ENCODE measurements around the gene POGZ.

The POGZ gene

GRCh38 chr1:151458802-151459330, 428 bp downstream of the POGZ start:
- TF ChIP-seq GATA3 (IDR thresholded peaks at IDR 0.05; ENCODE audit: low read depth, low read length) (no peak), GATA2 (IDR thresholded peaks at IDR 0.05; ENCODE audit: low read depth, low read length) (no peak)

DNA sequence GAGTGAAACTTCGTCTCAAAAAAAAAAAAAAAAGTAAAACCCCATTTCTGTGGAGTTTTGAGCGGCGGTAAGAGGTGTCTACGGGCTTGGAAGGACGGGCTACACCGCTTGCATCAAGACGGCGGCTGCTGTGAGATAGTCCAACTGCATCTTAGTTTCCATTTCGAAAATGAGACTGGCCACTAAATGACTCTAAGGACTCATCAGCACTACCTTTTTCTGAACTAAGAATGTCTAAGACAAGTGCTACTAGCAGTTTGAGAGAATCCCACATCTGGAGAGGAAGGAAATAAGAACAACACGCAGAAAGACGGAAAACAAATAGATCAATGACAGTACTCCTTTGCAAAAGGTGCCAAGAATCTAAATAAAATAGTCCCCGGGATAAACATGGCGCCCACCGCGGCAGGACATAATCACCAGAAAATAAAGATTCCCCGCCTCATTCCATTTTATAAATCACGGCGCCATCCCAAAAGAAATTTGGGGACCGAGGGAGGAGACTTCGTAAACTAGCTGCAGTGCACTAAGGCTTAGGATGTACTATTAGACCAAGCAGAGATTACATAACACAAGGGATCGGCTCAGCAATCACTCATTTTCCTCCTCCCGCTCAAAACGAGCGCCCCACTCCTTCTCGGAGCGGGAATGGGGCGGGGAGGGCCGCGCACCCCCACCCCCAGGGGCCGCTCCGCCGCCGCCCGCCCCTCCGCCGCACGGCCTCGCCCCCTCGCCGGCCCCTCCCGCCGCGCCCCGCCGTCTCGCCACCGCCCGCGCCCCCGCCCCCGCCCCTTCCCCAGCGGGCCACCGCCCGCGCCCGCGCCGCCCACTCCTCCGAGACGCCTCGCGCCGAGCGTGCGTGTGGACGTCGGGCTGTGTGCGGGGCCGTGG, 1.1 kb downstream of the POGZ start:
- TF ChIP-seq GATA2 (IDR thresholded peaks at IDR 0.05; ENCODE audit: low read depth, low read length) (no peak), GATA3 (IDR thresholded peaks at IDR 0.05; ENCODE audit: low read depth, low read length) (no peak)

DNA sequence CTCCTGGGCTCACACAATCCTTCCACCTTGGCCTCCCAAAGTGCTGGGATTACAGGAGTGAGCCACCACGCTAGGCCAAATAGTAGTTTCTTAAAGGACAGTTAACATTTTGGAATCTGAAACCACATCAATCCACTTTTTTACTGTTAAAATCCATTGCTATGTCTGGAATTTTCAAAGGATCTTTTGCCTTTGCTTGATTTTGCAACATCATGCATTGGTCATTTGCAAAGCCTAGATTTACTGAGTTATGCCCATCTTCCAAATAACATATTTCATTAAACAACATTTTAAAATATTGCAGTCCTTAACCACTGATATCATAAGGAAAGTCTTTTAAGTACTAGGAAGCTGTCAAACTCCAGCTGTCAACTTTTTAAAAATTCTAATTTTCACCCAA, 3.3 kb downstream of the POGZ start:
- TF ChIP-seq GATA2 (IDR thresholded peaks at IDR 0.05; ENCODE audit: low read depth, low read length) (no peak), GATA3 (IDR thresholded peaks at IDR 0.05; ENCODE audit: low read depth, low read length) (no peak)

- TF ChIP-seq GATA2 (IDR thresholded peaks at IDR 0.05; ENCODE audit: low read depth, low read length) (no peak), GATA3 (IDR thresholded peaks at IDR 0.05; ENCODE audit: low read depth, low read length) (no peak)
These were observed 4.1 kb downstream of the POGZ start for GRCh38 chr1:151455231-151455630.

- no peak for TF ChIP-seq GATA2 (IDR thresholded peaks at IDR 0.05; ENCODE audit: low read depth, low read length)
- TF ChIP-seq GATA3 (IDR thresholded peaks at IDR 0.05; ENCODE audit: low read depth, low read length), result no peak
These were observed 11.6 kb downstream of the POGZ start for GRCh38 chr1:151447696-151448095.

DNA sequence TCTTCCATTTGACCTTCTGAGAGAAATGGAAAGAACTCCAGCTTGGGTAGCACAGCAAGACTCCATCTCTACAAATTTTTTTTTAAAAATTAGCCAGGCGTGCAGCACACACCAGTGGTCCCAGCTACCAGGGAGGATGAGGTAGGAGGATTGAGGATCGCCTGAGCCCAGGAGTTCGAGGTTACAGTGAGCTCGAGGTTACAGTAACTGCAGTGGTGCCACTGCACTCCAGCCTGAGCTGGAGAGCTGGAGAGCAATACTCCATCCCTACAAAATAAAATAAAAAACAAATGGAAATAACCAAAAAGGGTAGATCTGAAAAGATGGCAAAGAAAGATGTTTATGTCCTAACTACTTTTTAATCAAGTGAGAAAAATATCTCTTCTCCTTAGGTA, 14.5 kb downstream of the POGZ start:
- TF ChIP-seq GATA2 (IDR thresholded peaks at IDR 0.05; ENCODE audit: low read depth, low read length) (no peak), GATA3 (IDR thresholded peaks at IDR 0.05; ENCODE audit: low read depth, low read length) (no peak)

DNA sequence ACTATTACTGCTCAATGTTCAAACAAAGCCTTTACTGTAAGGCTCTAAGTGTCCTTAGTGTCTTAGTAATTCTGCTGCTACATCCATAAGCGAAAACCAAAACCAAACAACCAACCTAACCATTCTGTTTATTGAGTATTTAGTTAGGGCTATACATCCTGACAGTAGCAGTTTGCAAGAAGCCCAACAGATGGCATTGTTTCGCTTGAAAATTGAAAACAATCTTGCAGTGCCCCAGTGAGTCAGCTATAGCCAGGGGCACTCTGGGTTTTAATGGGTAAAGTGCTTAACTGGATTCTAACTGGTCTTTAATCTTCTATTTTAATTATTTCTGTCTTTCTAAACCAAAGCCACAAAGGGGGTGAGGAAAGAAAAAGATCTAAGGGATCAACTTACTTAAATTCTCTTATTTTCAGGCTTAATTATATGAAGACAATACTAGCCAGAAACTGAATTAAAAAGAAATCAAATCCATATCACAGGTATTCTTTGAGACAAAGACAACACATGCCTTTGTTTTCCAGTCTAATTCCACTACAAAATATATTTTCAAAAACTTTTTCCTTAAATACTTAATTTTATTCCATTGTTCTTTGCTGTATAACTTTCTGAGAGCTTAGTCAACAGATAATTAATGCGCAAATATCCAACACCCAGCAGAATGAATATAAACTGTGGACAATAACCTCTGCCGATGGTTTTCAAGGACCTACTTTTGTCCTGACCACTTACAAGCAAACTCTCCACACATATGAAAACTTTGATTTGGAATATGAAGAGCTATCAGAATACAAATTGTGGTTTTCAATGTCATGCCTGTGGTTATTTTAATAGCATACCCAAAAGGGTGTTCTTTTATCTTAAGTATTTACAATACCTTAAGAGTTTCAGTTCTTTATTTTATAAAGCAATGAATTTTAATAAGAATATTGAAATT, 15.2 kb downstream of the POGZ start:
- TF ChIP-seq GATA2 (IDR thresholded peaks at IDR 0.05; ENCODE audit: low read depth, low read length) (no peak), GATA3 (IDR thresholded peaks at IDR 0.05; ENCODE audit: low read depth, low read length) (no peak)

- TF ChIP-seq GATA2 (IDR thresholded peaks at IDR 0.05; ENCODE audit: low read depth, low read length), result no peak
- no peak for TF ChIP-seq GATA3 (IDR thresholded peaks at IDR 0.05; ENCODE audit: low read depth, low read length)
These were observed 22.3 kb downstream of the POGZ start for GRCh38 chr1:151436985-151437384.

DNA sequence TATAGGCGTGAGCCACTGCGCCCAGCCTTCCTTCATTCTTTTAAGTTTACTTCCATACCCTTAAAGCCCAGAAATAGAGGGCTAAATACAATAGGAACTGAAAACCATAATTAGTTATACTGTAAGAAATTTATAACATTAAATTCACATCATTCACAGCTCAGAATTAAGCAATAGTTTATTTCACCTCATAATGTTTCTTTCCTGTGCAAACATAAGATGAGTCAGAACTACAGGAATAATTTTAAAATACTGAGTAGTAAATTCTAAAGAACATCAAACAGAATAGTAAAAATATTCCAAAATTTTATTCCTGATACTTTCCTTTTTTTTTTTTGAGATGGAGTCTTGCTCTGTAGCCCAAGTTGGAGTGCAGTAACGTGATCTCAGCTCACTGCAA, 24.1 kb downstream of the POGZ start:
- no peak for TF ChIP-seq GATA3 (IDR thresholded peaks at IDR 0.05; ENCODE audit: low read depth, low read length)
- TF ChIP-seq GATA2 (IDR thresholded peaks at IDR 0.05; ENCODE audit: low read depth, low read length), result no peak

- TF ChIP-seq GATA2 (IDR thresholded peaks at IDR 0.05; ENCODE audit: low read depth, low read length) (no peak), GATA3 (IDR thresholded peaks at IDR 0.05; ENCODE audit: low read depth, low read length) (no peak)
These were observed 31.2 kb downstream of the POGZ start for GRCh38 chr1:151428068-151428467.

- TF ChIP-seq GATA2 (IDR thresholded peaks at IDR 0.05; ENCODE audit: low read depth, low read length) (no peak), GATA3 (IDR thresholded peaks at IDR 0.05; ENCODE audit: low read depth, low read length) (no peak)
These were observed 34.2 kb downstream of the POGZ start for GRCh38 chr1:151425103-151425502.

DNA sequence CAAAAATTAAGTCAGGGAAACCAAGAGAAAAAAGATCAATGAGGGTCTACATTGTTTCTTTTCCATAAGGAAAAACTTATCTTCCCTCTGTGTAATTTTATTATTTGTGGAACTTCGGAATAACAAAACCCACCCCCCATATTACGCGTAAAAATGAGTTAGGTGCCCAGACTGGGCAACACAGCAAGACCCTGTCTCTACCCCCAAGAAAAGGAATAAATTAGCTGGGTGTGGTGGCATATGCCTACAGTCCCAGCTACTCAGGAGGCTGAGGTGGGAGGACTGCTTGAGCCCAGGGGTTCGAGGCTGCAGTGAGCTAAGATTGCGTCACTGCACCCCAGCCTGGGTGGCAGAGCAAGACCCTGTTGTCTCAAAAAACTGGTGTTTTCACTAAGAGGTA, 39.5 kb downstream of the POGZ start:
- TF ChIP-seq GATA3 (IDR thresholded peaks at IDR 0.05; ENCODE audit: low read depth, low read length), result no peak
- TF ChIP-seq GATA2 (IDR thresholded peaks at IDR 0.05; ENCODE audit: low read depth, low read length), result no peak

GRCh38 chr1:151418081-151418480, 41.2 kb downstream of the POGZ start:
- TF ChIP-seq GATA3 (IDR thresholded peaks at IDR 0.05; ENCODE audit: low read depth, low read length) (no peak), GATA2 (IDR thresholded peaks at IDR 0.05; ENCODE audit: low read depth, low read length) (no peak)

- TF ChIP-seq GATA3 (IDR thresholded peaks at IDR 0.05; ENCODE audit: low read depth, low read length), result no peak
- no peak for TF ChIP-seq GATA2 (IDR thresholded peaks at IDR 0.05; ENCODE audit: low read depth, low read length)
These were observed 43.1 kb downstream of the POGZ start for GRCh38 chr1:151416231-151416630.
